GM19372 (cell line): ENCODE data around the gene GGN.

Experiments used
- ATAC-seq: cut with Tn5 transposase; IDR thresholded peaks from one replicate; pipeline ENCODE4 v1.9.1; 2021; ENCODE audit warnings: mild to moderate bottlenecking, low read depth, moderate library complexity; ENCODE audit not compliant: unreplicated experiment

Gene GGN

DNA sequence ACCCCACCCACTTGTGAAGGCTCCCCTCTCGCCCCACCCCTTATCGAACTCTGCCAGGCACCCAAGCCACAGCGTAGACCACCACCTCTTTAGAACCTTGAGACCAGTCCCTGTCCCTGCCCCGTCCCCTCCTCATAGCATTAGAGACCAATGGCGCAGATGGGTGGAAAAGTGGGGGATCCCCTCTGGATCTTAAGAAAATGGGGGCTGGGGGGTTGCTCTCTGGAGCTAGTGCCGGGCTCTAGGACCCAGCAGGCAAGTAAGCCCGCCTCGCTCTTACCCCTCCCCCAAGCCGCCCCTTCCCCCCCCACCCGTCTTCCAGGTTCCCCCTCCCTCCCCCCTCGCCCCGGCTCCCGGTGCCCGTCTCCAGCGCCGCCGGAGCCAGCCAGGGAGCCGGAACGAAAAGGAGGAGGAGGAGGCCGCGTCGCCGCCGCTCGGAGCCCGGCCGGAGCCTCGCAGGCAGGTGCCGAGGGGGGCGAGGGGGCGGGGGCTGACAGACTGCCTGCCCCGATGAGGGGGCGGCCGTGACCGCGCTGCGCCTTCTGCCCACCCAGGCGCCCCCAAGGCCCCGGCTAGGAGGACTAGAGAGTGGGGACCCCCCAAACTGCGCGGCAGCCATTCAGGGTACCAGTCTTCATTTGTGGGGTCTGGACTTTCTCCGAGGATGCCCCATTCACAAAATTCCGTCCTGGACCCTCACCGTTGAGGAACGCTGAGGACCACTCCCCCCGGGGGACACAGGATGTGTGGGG is 691 bp upstream of the GGN start, which contains the start of gene SPRED3:
SPRED3 (plus strand) TSS at position 349 of the 752 bp plus-strand sequence. CDS start 1,606 bp downstream, outside the sequence.
- no peak for ATAC-seq

- no peak for ATAC-seq
Measured at GRCh38 chr19:38386971-38387549, 774 bp downstream of the GGN start.

DNA sequence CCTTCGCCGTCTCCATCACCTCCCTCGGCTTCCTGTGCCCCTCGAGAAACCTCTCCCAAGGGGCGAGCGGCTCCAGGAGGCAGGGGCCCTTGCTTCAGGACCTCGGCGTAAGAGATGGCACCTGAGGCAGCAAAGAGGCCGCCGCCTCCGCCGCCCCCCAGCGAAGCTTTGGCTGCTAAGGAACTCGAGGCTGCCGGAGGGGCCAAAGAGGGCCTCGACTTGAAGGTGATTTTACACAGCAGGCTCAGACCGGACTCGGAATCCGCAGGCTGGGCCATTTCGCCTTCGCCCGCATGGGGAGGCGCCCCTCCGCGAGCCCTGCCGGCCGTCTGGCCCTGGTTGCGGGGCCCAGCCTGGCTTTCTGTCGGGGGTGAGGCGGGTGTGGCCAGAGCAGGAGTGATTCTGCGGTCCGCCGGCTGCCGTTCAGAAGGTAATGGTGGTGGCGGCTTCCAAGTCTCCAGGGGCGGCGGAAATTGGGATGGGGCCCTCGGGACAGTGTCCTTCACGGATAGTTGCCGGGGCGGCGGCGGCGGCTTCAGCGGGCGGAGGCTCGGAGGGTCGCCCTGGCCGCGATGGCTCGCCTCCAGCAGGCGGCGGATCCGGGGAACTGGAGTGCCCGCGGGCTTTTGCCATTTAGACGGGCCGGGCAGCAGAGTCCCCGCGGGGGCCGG is 1.4 kb downstream of the GGN start:
- ATAC-seq, result no peak

DNA sequence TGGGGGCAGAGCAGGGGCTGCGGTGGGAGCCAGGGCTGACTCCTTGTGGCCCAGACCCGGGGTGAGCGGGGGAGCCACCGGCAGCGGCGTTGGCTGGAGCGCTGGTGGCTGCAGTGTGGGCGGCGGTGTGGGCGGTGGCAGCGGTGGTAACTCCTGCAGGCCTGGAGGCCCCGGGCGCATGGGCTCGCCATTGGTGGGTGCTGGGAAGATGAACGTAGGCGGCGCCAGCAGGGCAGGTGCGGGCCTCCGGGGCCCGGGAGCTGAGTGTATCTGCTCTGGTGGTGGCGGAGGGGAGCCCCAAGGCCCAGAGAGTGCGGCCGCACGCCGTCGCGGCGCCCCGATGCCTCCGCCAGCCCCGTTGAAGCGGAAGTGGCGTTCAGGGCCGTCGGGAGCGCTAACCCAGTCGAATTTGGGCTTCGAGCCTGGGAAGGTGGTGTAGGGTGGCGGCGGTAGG is 2.0 kb downstream of the GGN start:
- no peak for ATAC-seq

GRCh38 chr19:38385057-38385803 is 2.6 kb downstream of the GGN start:
- ATAC-seq, result no peak

GRCh38 chr19:38384209-38385027 is 3.4 kb downstream of the GGN start:
- no peak for ATAC-seq

DNA sequence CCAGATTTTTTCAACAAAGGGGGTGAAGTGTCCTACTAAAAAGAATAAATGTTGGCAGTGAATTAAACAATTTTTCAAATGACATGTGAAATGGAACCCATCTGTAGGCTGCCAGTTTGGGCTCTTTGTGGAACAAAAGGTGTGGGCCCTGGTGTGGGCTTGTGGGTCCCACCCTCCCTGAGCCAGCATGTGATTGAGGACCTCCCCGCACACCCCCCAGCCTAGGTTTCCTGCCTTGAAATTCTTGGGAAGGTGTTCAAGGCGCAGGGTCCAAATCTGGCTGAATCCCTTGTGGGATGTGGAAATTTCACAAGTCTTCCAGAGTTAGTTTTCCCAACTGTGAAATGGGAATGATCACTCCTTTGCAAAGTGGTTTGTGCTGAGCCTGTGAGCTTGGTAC is 4.1 kb downstream of the GGN start:
- ATAC-seq, result no peak

GRCh38 chr19:38383184-38383583 is 4.7 kb downstream of the GGN start:
- no peak for ATAC-seq

DNA sequence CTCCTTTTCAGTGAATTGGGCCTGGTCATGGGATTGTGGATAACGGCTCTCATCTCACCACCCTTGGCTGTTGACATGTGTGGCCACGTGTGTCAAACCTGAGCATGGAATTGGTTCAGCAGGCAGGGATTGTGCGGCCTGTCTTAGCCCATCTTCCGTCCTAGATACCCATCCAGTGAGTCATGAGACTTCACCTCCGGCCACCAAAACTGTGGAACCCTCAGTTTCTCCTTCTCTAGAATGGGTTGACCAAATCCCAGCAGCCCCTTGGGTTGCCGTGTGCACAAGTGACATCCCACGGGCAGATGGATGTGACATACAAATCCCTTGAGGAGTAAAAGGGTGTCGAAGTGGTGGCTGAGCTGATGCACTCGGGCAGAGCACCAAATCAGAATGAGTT is 6.7 kb downstream of the GGN start:
- no peak for ATAC-seq

DNA sequence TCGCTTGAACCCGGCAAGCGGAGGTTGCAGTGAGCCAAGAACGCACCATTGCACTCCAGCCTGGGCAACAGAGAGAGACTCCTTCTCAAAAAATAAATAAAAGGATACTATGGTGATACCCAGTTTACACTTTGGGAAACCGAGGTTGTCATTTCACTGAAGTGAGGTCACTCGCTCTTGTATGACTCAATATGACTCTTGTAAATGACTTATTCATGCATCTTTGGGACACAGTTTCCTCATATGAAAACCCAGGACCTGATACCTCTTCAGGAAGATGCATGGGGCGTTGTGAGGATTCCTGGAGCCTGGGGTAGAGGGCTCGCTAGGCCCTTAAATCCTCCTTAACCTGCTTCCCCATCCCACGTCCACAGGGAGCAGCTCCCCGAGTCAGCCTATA is 9.0 kb downstream of the GGN start:
- no peak for ATAC-seq

- ATAC-seq, result no peak
Measured at GRCh38 chr19:38377052-38377451, 10.8 kb downstream of the GGN start.

DNA sequence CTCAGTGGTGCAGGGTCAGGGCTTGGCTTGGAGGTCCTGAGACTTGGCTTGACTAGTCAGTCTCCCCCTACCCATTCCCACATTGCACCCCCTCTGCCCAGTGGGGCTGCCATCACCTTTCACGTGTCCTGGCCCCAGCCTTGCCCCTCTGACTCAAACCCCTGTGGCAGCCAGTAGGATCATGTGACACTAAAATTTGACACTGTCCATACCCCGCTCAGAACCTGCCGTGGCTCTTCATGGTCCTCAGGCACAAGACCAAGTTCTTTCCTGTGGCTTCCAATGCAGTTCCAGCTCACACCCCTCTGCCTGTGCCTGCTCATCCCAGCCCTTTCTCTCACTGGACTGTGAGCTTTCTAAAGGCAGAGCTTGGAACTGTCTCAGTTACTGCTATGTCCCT is 11.3 kb downstream of the GGN start:
- ATAC-seq, result no peak

GRCh38 chr19:38375748-38376147 is 12.1 kb downstream of the GGN start:
- ATAC-seq, result no peak

DNA sequence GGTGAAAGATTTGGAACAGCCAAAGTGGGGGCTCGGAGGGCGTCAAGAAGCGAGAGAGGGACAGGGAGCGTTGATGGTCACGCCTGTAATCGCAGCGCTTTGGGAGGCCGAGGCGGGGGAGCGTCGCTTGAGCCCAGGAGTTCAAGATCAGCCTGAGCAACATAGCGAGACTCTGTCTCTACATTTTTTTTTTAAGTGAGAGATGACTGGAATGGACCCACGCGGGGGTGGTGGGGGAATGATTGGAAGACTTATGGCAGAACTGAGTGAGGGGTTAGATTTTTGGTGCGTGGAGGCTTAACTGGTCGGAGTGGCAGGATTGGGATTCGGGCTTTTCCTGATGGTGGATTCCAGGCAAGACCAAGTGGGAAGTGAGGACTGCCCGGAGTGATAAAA is 12.7 kb downstream of the GGN start:
- ATAC-seq, result no peak

DNA sequence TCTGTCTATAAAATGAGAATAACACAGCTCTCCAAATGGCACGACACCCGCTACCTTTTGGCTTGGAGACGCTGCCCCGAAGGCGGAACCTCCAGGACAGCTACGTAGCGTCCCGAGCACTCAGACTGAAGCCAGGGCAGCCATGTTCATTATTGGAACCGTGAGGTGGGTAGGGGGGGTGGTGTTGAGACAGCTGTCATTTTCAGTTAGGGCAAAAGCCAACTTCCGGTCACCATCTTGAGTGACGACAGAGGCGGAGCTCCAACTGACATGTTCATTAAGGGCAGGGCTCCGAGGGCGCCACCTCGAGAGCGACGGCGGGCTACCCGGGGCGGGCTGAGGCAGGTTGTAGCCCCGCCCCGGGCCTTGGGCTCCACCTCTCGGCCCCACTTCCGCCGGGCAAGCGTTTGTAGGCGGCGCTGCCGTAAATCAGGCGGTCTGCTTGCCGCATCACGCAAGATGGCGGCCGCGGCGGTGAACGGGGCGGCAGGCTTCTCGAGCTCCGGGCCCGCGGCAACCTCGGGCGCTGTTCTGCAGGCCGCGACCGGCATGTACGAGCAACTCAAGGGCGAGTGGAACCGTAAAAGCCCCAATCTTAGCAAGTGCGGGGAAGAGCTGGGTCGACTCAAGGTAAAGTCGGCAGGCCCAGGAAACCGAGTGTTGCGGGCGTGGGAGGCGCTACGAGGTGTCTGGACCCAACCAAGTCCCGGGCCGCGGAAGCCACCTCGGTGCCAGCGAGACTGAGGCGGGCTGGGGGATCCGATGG is 13.3 kb downstream of the GGN start, which contains the start of gene PSMD8:
PSMD8 (plus strand) TSS at position 240 of the 766 bp plus-strand sequence; CDS start at position 271, 31 bp downstream.
- ATAC-seq, result peak; percentile 96

DNA sequence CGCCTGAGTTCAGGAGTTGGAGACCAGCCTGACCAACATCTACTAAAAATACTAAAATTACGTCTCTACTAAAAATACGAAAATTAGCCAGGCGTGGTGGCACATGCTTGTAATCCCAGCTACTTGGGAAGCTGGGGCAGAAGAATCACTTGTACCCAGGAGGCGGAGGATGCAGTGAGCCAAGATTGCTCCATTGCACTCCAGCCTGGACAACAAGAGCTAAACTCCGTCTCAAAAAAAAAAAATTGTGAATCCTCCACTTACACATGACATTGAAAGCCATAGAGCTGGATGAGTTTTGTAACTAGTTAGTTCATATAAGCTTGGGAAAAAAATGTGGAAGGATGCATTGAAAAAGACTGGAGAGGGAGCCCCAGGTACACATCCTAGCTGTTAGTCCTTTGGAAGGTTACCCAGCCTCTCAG is 13.9 kb downstream of the GGN start:
- no peak for ATAC-seq

GRCh38 chr19:38371081-38371480 is 16.8 kb downstream of the GGN start:
- ATAC-seq, result no peak

DNA sequence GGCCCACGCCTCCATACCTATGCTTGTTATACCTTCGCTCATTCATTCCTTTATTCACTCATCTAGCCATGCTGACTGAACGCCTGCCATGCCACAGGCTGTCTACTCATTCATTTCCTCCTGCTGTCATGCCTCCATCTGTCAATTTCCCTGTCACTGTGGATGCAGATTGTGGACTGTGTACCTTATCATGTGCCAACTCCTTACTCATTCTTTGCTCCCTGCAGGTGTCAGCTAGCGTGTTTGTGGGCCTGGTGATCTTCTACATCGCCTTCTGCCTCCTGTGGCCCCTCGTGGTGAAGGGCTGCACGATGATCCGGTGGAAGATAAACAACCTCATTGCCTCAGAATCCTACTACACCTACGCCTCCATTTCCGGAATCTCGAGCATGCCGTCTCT is 17.5 kb downstream of the GGN start:
- no peak for ATAC-seq

- no peak for ATAC-seq
Measured at GRCh38 chr19:38369584-38369983, 18.2 kb downstream of the GGN start.
